Kidney (tissue), 14 donors: ENCODE results near the gene LMTK2. TPM values are rescaled to one million over a fixed set of nuclear protein-coding genes. Genes with fewer than 3 reads are reported as not detected.

ENCODE experiments used
- DNase-seq, 5 donors: peaks; one replicate each; pipeline ENCODE4 v3.0.0-alpha.2; 2013 to 2020
- FAIRE-seq: peaks from 2 replicates; lab custom pipeline; 2012; peaks lifted over from hg19 to GRCh38; lab: Jason Lieb, UNC
- H3K27ac ChIP-seq, 2 donors: one replicate each; pipeline ENCODE4 v1.7.0; 2013; ENCODE audit warnings: low read depth in 2 of 2, low read length in 2 of 2, inconsistent platforms in 1 of 2
- H3K27me3 ChIP-seq: one replicate; pipeline ENCODE4 v1.7.1; 2013; ENCODE audit warnings: low read length, inconsistent platforms; ENCODE audit not compliant: control insufficient read depth, insufficient read depth
- H3K36me3 ChIP-seq, 3 donors: one replicate each; pipeline versions ENCODE4 v1.7.0 to v1.7.1; 2013; ENCODE audit warnings: low read length in 3 of 3, control low read depth in 1 of 3, inconsistent platforms in 1 of 3; ENCODE audit not compliant: insufficient read depth in 3 of 3, control insufficient read depth in 2 of 3
- H3K4me1 ChIP-seq, 3 donors: one replicate each; pipeline versions ENCODE4 v1.7.0 to v1.7.1; 2013; ENCODE audit warnings: low read length in 3 of 3, inconsistent platforms in 1 of 3, low read depth in 1 of 3; ENCODE audit not compliant: control insufficient read depth in 2 of 3, insufficient read depth in 2 of 3
- H3K4me3 ChIP-seq, 3 donors: one replicate each; pipeline versions ENCODE4 v1.7.0 to v1.8.1; 2013; ENCODE audit warnings: low read length in 3 of 3, control low read depth in 1 of 3, inconsistent platforms in 1 of 3
- H3K9ac ChIP-seq, 3 donors: one replicate each; pipeline versions ENCODE4 v1.7.0 to v1.7.1; 2013; ENCODE audit warnings: low read length in 3 of 3, control low read depth in 1 of 3, inconsistent platforms in 1 of 3
- H3K9me3 ChIP-seq, 3 donors: one replicate each; pipeline versions ENCODE4 v1.7.0 to v1.7.1; 2013; ENCODE audit warnings: low read length in 3 of 3, control low read depth in 1 of 3, inconsistent platforms in 1 of 3; ENCODE audit not compliant: control insufficient read depth in 2 of 3, insufficient read depth in 1 of 3
- intact Hi-C: fragments of 100-400 bp; cut with DNase I; formaldehyde crosslinking; loops from one replicate; pipeline ENCODE4 v1.11.1; 2022
- polyA plus RNA-seq: library from polyadenylated mRNA; stranded (reverse); fragments of 350-450 nt; fragmentation: Illumina TruSeq; extraction: RNeasy Lipid Tissue Mini Kit (QIAGEN cat#74804); gene quantifications from one replicate; pipeline ENCODE4 v1.2.3, GENCODE V29; 2014; ENCODE audit warnings: low read depth, low replicate concordance; ENCODE audit not compliant: insufficient read depth
- total RNA-seq: library from RNA; stranded (reverse); fragmentation: NEBNext Ultra II Directional; extraction: Animal tissue kit (Norgen Biotek cat#: 25700); gene quantifications from one replicate; pipeline ENCODE4 v1.2.1, GENCODE V29; 2021
- TF ChIP-seq, protein P1 (sequence below): IDR thresholded peaks from 3 replicates; pipeline ENCODE4 v1.5.1; 2012; ENCODE audit warnings: mild to moderate bottlenecking, moderate library complexity, borderline replicate concordance; ENCODE audit not compliant: insufficient read depth; ENCODE audit errors: extremely low read depth
- donor health status: control.
- donor health status: control.
- donor health status: control.
- donor health status: control.
- donor health status: control.
- donor health status: DM: yes; HTN: yes; CAD: no.
- donor health status: Normal renal cell carcinoma (clear cell type).

LMTK2 gene
- total and polyA plus RNA-seq, 2 donors from 2014 or later: 3.3 to 24.8 TPM

GRCh38 chr7:98079891-98080648 is 26.6 kb upstream of the LMTK2 start:
- no peak for FAIRE-seq

GRCh38 chr7:98081319-98081718 is 25.3 kb upstream of the LMTK2 start:
- no peak overlapping the region for H3K9ac ChIP-seq
- DNase-seq (no peak), FAIRE-seq (no peak)
- H3K4me1 ChIP-seq: no peaks in the 10 kb centered on the region
- TF ChIP-seq, protein P1, sequence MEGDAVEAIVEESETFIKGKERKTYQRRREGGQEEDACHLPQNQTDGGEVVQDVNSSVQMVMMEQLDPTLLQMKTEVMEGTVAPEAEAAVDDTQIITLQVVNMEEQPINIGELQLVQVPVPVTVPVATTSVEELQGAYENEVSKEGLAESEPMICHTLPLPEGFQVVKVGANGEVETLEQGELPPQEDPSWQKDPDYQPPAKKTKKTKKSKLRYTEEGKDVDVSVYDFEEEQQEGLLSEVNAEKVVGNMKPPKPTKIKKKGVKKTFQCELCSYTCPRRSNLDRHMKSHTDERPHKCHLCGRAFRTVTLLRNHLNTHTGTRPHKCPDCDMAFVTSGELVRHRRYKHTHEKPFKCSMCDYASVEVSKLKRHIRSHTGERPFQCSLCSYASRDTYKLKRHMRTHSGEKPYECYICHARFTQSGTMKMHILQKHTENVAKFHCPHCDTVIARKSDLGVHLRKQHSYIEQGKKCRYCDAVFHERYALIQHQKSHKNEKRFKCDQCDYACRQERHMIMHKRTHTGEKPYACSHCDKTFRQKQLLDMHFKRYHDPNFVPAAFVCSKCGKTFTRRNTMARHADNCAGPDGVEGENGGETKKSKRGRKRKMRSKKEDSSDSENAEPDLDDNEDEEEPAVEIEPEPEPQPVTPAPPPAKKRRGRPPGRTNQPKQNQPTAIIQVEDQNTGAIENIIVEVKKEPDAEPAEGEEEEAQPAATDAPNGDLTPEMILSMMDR: no peak
- H3K9me3 ChIP-seq: no peaks in the 10 kb centered on the region
- no peak overlapping the region for H3K4me3 ChIP-seq
- no peaks in the 10 kb centered on the region for H3K36me3 ChIP-seq
- no peak overlapping the region for H3K27ac ChIP-seq
- intact Hi-C loops: no loop called here
- no peaks in the 10 kb centered on the region for H3K27me3 ChIP-seq

More at GRCh38 chr7:98079891-98080648, 26.6 kb upstream of the LMTK2 start:
- no peaks in the 10 kb centered on the region for H3K36me3 ChIP-seq
- TF ChIP-seq, protein P1: no peak
- H3K4me3 ChIP-seq: no peak overlapping the region
- H3K4me1 ChIP-seq: no peaks in the 10 kb centered on the region
- H3K9me3 ChIP-seq: no peaks in the 10 kb centered on the region
- intact Hi-C loops: no loop called here
- no peaks in the 10 kb centered on the region for H3K27me3 ChIP-seq
- DNase-seq: peak in 1 of 5 donors; percentile 7
- H3K9ac ChIP-seq: no peak overlapping the region
- no peak overlapping the region for H3K27ac ChIP-seq

DNA sequence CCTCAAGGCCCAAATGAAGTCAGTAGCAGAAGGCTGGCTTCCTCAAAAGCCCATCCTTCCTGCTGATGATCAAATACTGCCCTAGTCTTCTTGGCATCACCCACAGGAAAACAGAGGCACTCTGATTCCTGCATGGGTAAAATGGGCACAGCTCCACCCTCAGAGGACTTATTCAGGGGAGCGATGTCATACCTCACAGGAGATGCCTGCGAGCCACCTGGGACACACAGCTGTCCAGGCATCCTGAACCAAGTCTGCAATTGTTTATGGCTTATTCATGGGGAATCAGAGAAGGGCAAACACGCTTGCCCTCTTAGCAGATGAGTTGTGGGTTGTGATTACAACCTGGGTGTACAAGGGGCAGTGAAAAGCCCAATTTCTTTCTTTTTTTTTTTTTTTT is 22.0 kb upstream of the LMTK2 start:
- H3K27me3 ChIP-seq: no peaks in the 10 kb centered on the region

More for the DNA sequence above, 22.0 kb upstream of the LMTK2 start:
- no peak for DNase-seq
- no peak for FAIRE-seq
- Histone ChIP-seq H3K9me3 (no peaks in the 10 kb centered on the region), H3K9ac (no peak overlapping the region), H3K27ac (no peak overlapping the region), H3K4me3 (no peak overlapping the region), H3K36me3 (no peaks in the 10 kb centered on the region), H3K4me1 (no peaks in the 10 kb centered on the region)
- TF ChIP-seq, protein P1: no peak
- intact Hi-C loops: no loop called here
